Measurements from ENCODE around the gene PDAP1. TPM values are rescaled to one million over a fixed set of nuclear protein-coding genes. Genes with fewer than 3 reads are reported as not detected.

Gene PDAP1
- total RNA-seq, 2 experiments from 2014 or later = 160 TPM

GRCh38 chr7:99394188-99394502, 14.3 kb downstream of the PDAP1 start:
- peak overlapping the region; percentile 16 for H3K27ac Mint-ChIP-seq
- peaks cover 55% of the 10 kb centered on the region for H3K36me3 Mint-ChIP-seq (ENCODE audit: low read depth)

GRCh38 chr7:99393355-99394187, 14.8 kb downstream of the PDAP1 start:
- Mint-ChIP-seq H3K9me3 (no peaks in the 10 kb centered on the region), H3K27ac (peak overlapping the region; percentile 87), H3K36me3 (ENCODE audit: low read depth) (peaks cover 51% of the 10 kb centered on the region), H3K4me1 (ENCODE audit: low read depth) (peaks cover 21% of the 10 kb centered on the region), H3K27me3 (no peaks in the 10 kb centered on the region), H3K4me3 (peak overlapping the region; percentile 58)
- ChIA-PET CTCF (interaction anchor here (1.0 to 2.3 kb wide), 5 partner anchors 12 to 28 kb away, joined by 3 to 9 read pairs (median 4); partner anchors contain the start of genes BUD31 and PDAP1), POLR2A (interaction anchor here (0.7 to 3.6 kb wide), 12 partner anchors 8 to 80 kb away, joined by 3 to 50 read pairs (median 3); partner anchors contain the start of genes BUD31 and PDAP1)
- DNase-seq (no peak), ATAC-seq (no peak)
- TF ChIP-seq, protein P1, sequence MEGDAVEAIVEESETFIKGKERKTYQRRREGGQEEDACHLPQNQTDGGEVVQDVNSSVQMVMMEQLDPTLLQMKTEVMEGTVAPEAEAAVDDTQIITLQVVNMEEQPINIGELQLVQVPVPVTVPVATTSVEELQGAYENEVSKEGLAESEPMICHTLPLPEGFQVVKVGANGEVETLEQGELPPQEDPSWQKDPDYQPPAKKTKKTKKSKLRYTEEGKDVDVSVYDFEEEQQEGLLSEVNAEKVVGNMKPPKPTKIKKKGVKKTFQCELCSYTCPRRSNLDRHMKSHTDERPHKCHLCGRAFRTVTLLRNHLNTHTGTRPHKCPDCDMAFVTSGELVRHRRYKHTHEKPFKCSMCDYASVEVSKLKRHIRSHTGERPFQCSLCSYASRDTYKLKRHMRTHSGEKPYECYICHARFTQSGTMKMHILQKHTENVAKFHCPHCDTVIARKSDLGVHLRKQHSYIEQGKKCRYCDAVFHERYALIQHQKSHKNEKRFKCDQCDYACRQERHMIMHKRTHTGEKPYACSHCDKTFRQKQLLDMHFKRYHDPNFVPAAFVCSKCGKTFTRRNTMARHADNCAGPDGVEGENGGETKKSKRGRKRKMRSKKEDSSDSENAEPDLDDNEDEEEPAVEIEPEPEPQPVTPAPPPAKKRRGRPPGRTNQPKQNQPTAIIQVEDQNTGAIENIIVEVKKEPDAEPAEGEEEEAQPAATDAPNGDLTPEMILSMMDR (IDR thresholded peaks at IDR 0.05) = no peak
- intact Hi-C loops (cut with micrococcal nuclease) = no loop called here

More at GRCh38 chr7:99394188-99394502, 14.3 kb downstream of the PDAP1 start:
- H3K9me3 Mint-ChIP-seq = no peaks in the 10 kb centered on the region
- H3K27me3 Mint-ChIP-seq = no peaks in the 10 kb centered on the region
- CTCF ChIA-PET = interaction anchor here (1.3 to 1.8 kb wide), 3 partner anchors 11 to 15 kb away, joined by 3 to 4 read pairs (median 4); partner anchors contain the start of genes BUD31 and PDAP1
- ATAC-seq (no peak), DNase-seq (no peak)
- intact Hi-C loops (cut with micrococcal nuclease) = no loop called here
- H3K4me3 Mint-ChIP-seq = no peak overlapping the region
- TF ChIP-seq, protein P1 (IDR thresholded peaks at IDR 0.05) = no peak
- H3K4me1 Mint-ChIP-seq (ENCODE audit: low read depth) = peaks cover 25% of the 10 kb centered on the region
- POLR2A ChIA-PET = interaction anchor here (0.7 to 3.6 kb wide), 10 partner anchors 8 to 46 kb away, joined by 3 to 50 read pairs (median 4); partner anchors contain the start of genes BUD31 and PDAP1

DNA sequence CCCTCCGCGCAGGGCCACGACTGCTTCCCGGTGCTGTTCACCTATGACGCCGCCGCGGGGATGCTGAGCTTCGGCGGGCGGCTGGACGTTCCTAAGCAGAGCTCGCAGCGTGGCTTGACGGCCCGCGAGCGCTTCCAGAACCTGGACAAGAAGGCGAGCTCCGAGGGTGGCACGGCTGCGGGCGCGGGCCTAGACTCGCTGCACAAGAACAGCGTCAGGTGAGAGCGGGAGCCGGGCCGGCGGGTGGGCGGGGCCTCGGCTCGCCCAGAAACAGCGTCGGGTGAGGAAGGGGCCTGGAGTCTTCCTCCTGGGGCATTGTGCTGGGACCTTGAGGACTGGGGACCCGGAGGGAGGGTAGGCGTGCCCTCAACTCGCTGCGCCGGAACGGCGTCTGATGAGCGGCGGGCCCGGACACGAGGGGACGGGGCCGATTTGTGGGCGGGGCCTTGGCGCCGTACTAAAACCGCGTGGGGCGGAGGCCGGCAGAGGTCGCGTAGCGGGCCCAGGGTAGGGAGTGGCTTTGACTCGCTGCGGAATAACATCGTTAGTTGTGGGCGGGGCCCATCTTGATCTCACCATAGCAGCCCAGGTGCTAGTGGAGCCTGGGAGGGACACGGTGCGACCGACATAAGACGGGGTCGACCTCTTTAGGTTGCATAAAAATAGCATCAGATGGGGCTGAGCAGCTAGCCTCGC, 15.6 kb downstream of the PDAP1 start:
- CTCF ChIA-PET = interaction anchor here (1.0 to 2.3 kb wide), 5 partner anchors 12 to 28 kb away, joined by 3 to 9 read pairs (median 4); partner anchors contain the start of genes BUD31 and PDAP1
- Mint-ChIP-seq H3K9me3 (no peaks in the 10 kb centered on the region), H3K4me1 (ENCODE audit: low read depth) (peaks cover 20% of the 10 kb centered on the region), H3K27ac (peak overlapping the region; percentile 87), H3K36me3 (ENCODE audit: low read depth) (peaks cover 52% of the 10 kb centered on the region), H3K27me3 (no peaks in the 10 kb centered on the region), H3K4me3 (peak overlapping the region; percentile 58)
- intact Hi-C loops (cut with micrococcal nuclease) = no loop called here
- ATAC-seq (peak; percentile 94), DNase-seq (peak; percentile 91)
- TF ChIP-seq, protein P1 (IDR thresholded peaks at IDR 0.05) = no peak
- POLR2A ChIA-PET = interaction anchor here (1.1 to 3.6 kb wide), 8 partner anchors 8 to 81 kb away, joined by 3 to 50 read pairs (median 10); partner anchors contain the start of genes BUD31 and PDAP1

- Mint-ChIP-seq H3K9me3 (no peaks in the 10 kb centered on the region), H3K4me3 (peak overlapping the region; percentile 27), H3K4me1 (ENCODE audit: low read depth) (peaks cover 20% of the 10 kb centered on the region), H3K36me3 (ENCODE audit: low read depth) (peaks cover 52% of the 10 kb centered on the region), H3K27me3 (no peaks in the 10 kb centered on the region), H3K27ac (peak overlapping the region; percentile 64)
- DNase-seq (no peak), ATAC-seq (no peak)
- intact Hi-C loops (cut with micrococcal nuclease) = no loop called here
- POLR2A ChIA-PET = interaction anchor here (1.1 to 3.6 kb wide), 7 partner anchors 8 to 24 kb away, joined by 3 to 50 read pairs (median 15); partner anchors contain the start of genes BUD31 and PDAP1
- TF ChIP-seq, protein P1 (IDR thresholded peaks at IDR 0.05) = no peak
- CTCF ChIA-PET = interaction anchor here (1.0 to 2.3 kb wide), 2 partner anchors 11 to 27 kb away, joined by 4 to 9 read pairs; no protein-coding TSS in a partner anchor
Measured at GRCh38 chr7:99392046-99392445, 16.4 kb downstream of the PDAP1 start.
